Stomach smooth muscle (tissue), 2 donors: ENCODE results near the gene TINAGL1.
"Not testable (repeated sequence)": the region's sequence is repeated elsewhere in the genome, so short reads cannot be mapped to it uniquely, and the experiment has no call there.

Source experiments
- H3K27ac ChIP-seq: one replicate; pipeline ENCODE4 v1.7.0; 2013; ENCODE audit warnings: mild to moderate bottlenecking, low read length, inconsistent platforms
- H3K27me3 ChIP-seq, 2 donors: one replicate each; pipeline ENCODE4 v1.7.0; 2013; ENCODE audit warnings: low read length in 2 of 2; ENCODE audit not compliant: insufficient read depth in 2 of 2, control insufficient read depth in 1 of 2
- H3K36me3 ChIP-seq, 2 donors: one replicate each; pipeline ENCODE4 v1.7.0; 2013; ENCODE audit warnings: low read length in 2 of 2; ENCODE audit not compliant: control insufficient read depth in 2 of 2, insufficient read depth in 2 of 2
- H3K4me1 ChIP-seq: one replicate; pipeline ENCODE4 v1.7.0; 2013; ENCODE audit warnings: low read length; ENCODE audit not compliant: control insufficient read depth, insufficient read depth
- H3K4me3 ChIP-seq, 2 donors: one replicate each; pipeline ENCODE4 v1.7.0; 2013; ENCODE audit warnings: low read length in 2 of 2
- H3K9ac ChIP-seq, 2 donors: one replicate each; pipeline ENCODE4 v1.7.0; 2013; ENCODE audit warnings: low read length in 2 of 2, mild to moderate bottlenecking in 1 of 2
- H3K9me3 ChIP-seq, 2 donors: one replicate each; pipeline ENCODE4 v1.7.0; 2013; ENCODE audit warnings: low read length in 2 of 2; ENCODE audit not compliant: control insufficient read depth in 2 of 2
- donor health status: healthy.
- donor health status: Pancreatic carcinoma.

The TINAGL1 gene

GRCh38 chr1:31585736-31586365 lies 9.5 kb downstream of the TINAGL1 start:
- H3K36me3 ChIP-seq, result peaks cover 21 to 22% of the 10 kb centered on the region in 2 donors
- peak overlapping the region in 1 of 2 donors; percentile 35 for H3K4me3 ChIP-seq
- peak overlapping the region; percentile 5 to 17 for H3K9ac ChIP-seq
- peak overlapping the region; percentile 99 for H3K27ac ChIP-seq
- no peaks in the 10 kb centered on the region for H3K27me3 ChIP-seq
- H3K9me3 ChIP-seq, result no peaks in the 10 kb centered on the region
- H3K4me1 ChIP-seq, result peaks cover 82% of the 10 kb centered on the region

DNA sequence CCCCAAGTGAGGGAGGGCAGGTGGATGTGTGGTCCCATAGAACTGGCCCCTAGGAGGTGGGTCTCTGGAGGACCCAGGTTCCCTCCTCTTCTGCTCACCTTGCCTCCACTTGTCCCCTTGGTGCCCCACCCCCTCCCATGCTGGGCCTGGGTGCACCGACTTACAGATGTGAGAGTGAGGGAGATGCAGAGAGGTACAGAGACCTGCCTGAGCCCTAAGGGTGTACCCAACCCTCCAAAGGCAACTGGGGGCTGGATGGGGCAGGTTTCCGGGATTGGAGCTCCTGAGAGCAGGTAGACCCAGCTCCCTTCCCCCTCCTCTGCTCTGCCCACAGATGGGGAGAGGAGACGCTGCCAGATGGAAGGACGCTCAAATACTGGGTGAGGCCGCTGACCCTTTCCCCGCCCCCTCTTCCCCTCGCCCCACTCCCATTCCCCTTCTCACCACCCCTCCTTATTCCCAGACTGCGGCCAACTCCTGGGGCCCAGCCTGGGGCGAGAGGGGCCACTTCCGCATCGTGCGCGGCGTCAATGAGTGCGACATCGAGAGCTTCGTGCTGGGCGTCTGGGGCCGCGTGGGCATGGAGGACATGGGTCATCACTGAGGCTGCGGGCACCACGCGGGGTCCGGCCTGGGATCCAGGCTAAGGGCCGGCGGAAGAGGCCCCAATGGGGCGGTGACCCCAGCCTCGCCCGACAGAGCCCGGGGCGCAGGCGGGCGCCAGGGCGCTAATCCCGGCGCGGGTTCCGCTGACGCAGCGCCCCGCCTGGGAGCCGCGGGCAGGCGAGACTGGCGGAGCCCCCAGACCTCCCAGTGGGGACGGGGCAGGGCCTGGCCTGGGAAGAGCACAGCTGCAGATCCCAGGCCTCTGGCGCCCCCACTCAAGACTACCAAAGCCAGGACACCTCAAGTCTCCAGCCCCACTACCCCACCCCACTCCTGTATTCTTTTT lies 10.3 kb downstream of the TINAGL1 start:
- Histone ChIP-seq H3K4me3 (no peak overlapping the region), H3K4me1 (peaks cover 77% of the 10 kb centered on the region), H3K36me3 (peaks cover 21 to 22% of the 10 kb centered on the region in 2 donors), H3K9ac (peak overlapping the region in 1 of 2 donors; percentile 17), H3K27me3 (no peaks in the 10 kb centered on the region), H3K27ac (peak overlapping the region; percentile 99), H3K9me3 (no peaks in the 10 kb centered on the region)

DNA sequence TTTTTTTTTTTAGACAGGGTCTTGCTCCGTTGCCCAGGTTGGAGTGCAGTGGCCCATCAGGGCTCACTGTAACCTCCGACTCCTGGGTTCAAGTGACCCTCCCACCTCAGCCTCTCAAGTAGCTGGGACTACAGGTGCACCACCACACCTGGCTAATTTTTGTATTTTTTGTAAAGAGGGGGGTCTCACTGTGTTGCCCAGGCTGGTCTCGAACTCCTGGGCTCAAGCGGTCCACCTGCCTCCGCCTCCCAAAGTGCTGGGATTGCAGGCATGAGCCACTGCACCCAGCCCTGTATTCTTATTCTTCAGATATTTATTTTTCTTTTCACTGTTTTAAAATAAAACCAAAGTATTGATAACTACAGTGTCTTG lies 11.0 kb downstream of the TINAGL1 start:
- not testable (repeated sequence) for H3K27me3 ChIP-seq, H3K4me3 ChIP-seq, H3K9me3 ChIP-seq
- Histone ChIP-seq H3K9ac (peak overlapping the region in 1 of 2 donors; percentile 71), H3K36me3 (peaks cover 21 to 22% of the 10 kb centered on the region in 2 donors), H3K27ac (peak overlapping the region; percentile 99), H3K4me1 (peaks cover 77% of the 10 kb centered on the region)

GRCh38 chr1:31587720-31588423 lies 11.6 kb downstream of the TINAGL1 start:
- H3K4me1 ChIP-seq, result peaks cover 71% of the 10 kb centered on the region
- H3K4me3 ChIP-seq, result peak overlapping the region in 1 of 2 donors; percentile 61
- no peaks in the 10 kb centered on the region for H3K27me3 ChIP-seq
- H3K27ac ChIP-seq, result peak overlapping the region; percentile 99
- peak overlapping the region; percentile 71 to 72 for H3K9ac ChIP-seq
- peaks cover 21 to 22% of the 10 kb centered on the region in 2 donors for H3K36me3 ChIP-seq
- no peaks in the 10 kb centered on the region for H3K9me3 ChIP-seq

GRCh38 chr1:31588751-31589515 lies 12.6 kb downstream of the TINAGL1 start:
- Histone ChIP-seq H3K36me3 (peaks cover 13 to 14% of the 10 kb centered on the region in 2 donors), H3K27me3 (no peaks in the 10 kb centered on the region), H3K9me3 (no peaks in the 10 kb centered on the region), H3K4me3 (peak overlapping the region; percentile 20 to 61), H3K4me1 (peaks cover 63% of the 10 kb centered on the region), H3K9ac (peak overlapping the region; percentile 71 to 72), H3K27ac (peak overlapping the region; percentile 99)

GRCh38 chr1:31591425-31592093 lies 15.2 kb downstream of the TINAGL1 start:
- Histone ChIP-seq H3K27me3 (no peaks in the 10 kb centered on the region), H3K4me3 (peak overlapping the region in 1 of 2 donors; percentile 8), H3K9me3 (no peaks in the 10 kb centered on the region), H3K36me3 (no peaks in the 10 kb centered on the region), H3K4me1 (peaks cover 41% of the 10 kb centered on the region), H3K27ac (peak overlapping the region; percentile 87), H3K9ac (peak overlapping the region in 1 of 2 donors; percentile 64)

GRCh38 chr1:31592132-31592531 lies 15.8 kb downstream of the TINAGL1 start:
- Histone ChIP-seq H3K9ac (peak overlapping the region; percentile 46 to 64), H3K9me3 (no peaks in the 10 kb centered on the region), H3K36me3 (no peaks in the 10 kb centered on the region), H3K27me3 (no peaks in the 10 kb centered on the region), H3K4me1 (peaks cover 36% of the 10 kb centered on the region), H3K27ac (peak overlapping the region; percentile 87), H3K4me3 (no peak overlapping the region)

DNA sequence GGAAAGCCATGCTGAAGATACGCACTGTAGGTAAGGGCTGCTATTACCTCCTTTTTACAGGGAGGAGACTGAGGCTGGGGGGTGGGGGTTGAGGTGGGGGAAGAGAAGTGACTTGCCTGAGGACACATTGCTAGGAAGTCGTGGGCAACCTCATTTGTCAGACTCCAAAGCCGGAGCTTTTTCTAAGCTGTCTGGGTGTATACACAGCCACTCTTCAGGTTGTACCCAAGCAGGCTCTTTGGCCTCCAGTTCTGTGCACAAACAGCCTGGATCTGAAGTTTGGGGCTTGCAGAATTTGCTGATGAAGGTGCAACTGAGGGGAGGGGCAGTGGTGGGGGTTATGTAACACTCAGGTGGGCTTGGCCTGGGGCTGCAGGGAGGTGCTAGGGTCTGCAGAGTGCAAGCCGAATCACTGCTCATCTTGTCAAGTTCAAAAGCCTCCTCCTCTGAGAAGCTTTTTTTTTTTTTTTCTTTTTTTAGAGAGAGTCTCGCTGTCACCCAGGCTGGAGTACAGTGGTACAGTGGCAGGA lies 16.9 kb downstream of the TINAGL1 start:
- Histone ChIP-seq H3K36me3 (no peaks in the 10 kb centered on the region), H3K9me3 (no peaks in the 10 kb centered on the region), H3K27ac (peak overlapping the region; percentile 11), H3K4me1 (peaks cover 26% of the 10 kb centered on the region), H3K27me3 (no peaks in the 10 kb centered on the region), H3K4me3 (no peak overlapping the region), H3K9ac (no peak overlapping the region)

DNA sequence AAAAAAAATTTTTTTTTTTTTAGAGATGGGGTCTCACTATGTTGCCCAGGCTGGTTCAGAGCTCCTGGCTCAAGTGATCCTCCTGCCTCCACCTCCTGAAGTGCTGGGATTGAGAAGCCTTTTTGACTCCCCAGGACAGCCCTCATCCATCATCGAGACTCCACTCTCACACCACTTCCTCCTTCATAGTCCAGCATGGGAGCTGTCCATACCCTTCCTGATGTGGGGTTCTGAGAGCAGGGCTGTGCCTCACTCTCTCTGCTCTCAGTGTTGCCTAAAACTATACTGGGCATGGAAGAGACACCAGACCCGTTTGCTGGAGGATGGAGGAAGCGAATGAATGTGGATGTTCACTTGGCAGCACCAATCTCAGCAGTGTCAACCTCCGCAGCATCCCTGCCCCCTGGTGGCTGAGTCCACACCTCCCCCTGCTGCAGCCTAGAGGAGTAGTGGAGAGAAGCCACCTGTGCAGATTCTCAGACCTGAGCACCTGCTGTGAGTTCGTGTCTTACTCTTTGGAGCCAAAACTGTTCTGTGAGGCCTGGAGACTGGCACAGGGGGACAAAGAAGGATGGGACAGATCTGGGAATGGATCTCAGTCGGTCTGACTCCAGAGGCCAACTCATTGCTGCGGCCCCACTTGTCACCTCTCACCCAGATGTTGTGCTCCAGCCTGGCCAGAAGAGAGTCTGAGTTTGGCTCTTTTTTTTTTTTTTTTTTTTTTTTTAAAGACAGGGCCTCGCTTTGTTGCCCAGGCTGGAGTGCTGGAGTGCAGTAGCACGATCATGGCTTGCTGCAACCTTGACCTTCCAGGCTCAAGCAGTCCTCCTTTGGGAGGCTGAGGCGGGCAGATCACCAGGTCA lies 17.7 kb downstream of the TINAGL1 start:
- H3K9ac ChIP-seq, result no peak overlapping the region

More for the DNA sequence above, 17.7 kb downstream of the TINAGL1 start:
- Histone ChIP-seq H3K4me1 (peaks cover 18% of the 10 kb centered on the region), H3K9me3 (no peaks in the 10 kb centered on the region), H3K27me3 (no peaks in the 10 kb centered on the region), H3K27ac (no peak overlapping the region), H3K4me3 (no peak overlapping the region), H3K36me3 (no peaks in the 10 kb centered on the region)
